ENCODE measurements around the gene UGT1A3.

UGT1A3 gene

DNA sequence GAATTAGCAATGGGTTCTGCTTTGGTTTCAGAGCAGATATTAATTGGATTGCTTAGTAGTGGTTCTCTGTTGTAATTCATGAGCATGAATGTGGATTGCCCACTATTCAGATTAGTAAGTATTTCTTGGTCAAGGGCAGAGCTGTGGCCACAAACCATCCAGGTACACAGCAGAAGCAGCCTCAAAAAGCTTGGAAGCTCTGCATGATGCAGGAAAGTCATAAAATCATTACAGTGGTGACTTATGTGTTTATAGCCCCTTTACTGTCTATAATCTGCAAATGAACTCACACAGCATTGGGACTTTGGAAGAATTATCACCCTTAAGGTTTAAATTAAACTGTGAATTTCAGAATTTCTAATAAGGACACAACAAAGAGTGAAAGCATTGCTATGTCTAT, 29.3 kb downstream of the UGT1A3 start:
- Histone ChIP-seq H3K9me3 (no peaks in the 10 kb centered on the region), H3K36me3 (no peaks in the 10 kb centered on the region), H3K27me3 (no peaks in the 10 kb centered on the region), H3K4me3 (ENCODE audit: low read depth in 1 of 2, low read length in 1 of 2) (no peak overlapping the region), H3K4me1 (ENCODE audit: control insufficient read depth in 1 of 2, insufficient read depth in 1 of 2, low read depth in 1 of 2, low read length in 1 of 2) (no peaks in the 10 kb centered on the region), H3K27ac (no peak overlapping the region)
- TF ChIP-seq, protein P1, sequence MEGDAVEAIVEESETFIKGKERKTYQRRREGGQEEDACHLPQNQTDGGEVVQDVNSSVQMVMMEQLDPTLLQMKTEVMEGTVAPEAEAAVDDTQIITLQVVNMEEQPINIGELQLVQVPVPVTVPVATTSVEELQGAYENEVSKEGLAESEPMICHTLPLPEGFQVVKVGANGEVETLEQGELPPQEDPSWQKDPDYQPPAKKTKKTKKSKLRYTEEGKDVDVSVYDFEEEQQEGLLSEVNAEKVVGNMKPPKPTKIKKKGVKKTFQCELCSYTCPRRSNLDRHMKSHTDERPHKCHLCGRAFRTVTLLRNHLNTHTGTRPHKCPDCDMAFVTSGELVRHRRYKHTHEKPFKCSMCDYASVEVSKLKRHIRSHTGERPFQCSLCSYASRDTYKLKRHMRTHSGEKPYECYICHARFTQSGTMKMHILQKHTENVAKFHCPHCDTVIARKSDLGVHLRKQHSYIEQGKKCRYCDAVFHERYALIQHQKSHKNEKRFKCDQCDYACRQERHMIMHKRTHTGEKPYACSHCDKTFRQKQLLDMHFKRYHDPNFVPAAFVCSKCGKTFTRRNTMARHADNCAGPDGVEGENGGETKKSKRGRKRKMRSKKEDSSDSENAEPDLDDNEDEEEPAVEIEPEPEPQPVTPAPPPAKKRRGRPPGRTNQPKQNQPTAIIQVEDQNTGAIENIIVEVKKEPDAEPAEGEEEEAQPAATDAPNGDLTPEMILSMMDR (IDR thresholded peaks at IDR 0.05), result no peak

GRCh38 chr2:233758849-233759248, 30.0 kb downstream of the UGT1A3 start:
- TF ChIP-seq, protein P1 (IDR thresholded peaks at IDR 0.05), result no peak
- no peaks in the 10 kb centered on the region for H3K4me1 ChIP-seq (ENCODE audit: control insufficient read depth in 1 of 2, insufficient read depth in 1 of 2, low read depth in 1 of 2, low read length in 1 of 2)
- H3K36me3 ChIP-seq, result no peaks in the 10 kb centered on the region
- no peaks in the 10 kb centered on the region for H3K9me3 ChIP-seq
- no peak overlapping the region for H3K4me3 ChIP-seq (ENCODE audit: low read depth in 1 of 2, low read length in 1 of 2)
- no peak overlapping the region for H3K27ac ChIP-seq
- peaks cover 7% of the 10 kb centered on the region for H3K27me3 ChIP-seq

DNA sequence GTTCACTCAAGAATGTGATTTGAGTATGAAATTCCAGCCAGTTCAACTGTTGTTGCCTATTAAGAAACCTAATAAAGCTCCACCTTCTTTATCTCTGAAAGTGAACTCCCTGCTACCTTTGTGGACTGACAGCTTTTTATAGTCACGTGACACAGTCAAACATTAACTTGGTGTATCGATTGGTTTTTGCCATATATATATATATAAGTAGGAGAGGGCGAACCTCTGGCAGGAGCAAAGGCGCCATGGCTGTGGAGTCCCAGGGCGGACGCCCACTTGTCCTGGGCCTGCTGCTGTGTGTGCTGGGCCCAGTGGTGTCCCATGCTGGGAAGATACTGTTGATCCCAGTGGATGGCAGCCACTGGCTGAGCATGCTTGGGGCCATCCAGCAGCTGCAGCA, 31.2 kb downstream of the UGT1A3 start, which contains the start of gene UGT1A1:
Gene UGT1A1 (plus strand): TSS at position 228 of the 400 bp plus-strand sequence. CDS start 18 bp downstream, at position 246.
- TF ChIP-seq, protein P1 (IDR thresholded peaks at IDR 0.05), result no peak
- Histone ChIP-seq H3K4me1 (ENCODE audit: control insufficient read depth in 1 of 2, insufficient read depth in 1 of 2, low read depth in 1 of 2, low read length in 1 of 2) (no peaks in the 10 kb centered on the region), H3K27ac (no peak within 1 kb of the TSS)

GRCh38 chr2:233761040-233761769, 32.4 kb downstream of the UGT1A3 start:
- Histone ChIP-seq H3K27ac (no peak overlapping the region), H3K36me3 (no peaks in the 10 kb centered on the region), H3K9me3 (no peaks in the 10 kb centered on the region), H3K27me3 (peaks cover 13% of the 10 kb centered on the region), H3K4me1 (ENCODE audit: control insufficient read depth in 1 of 2, insufficient read depth in 1 of 2, low read depth in 1 of 2, low read length in 1 of 2) (no peaks in the 10 kb centered on the region), H3K4me3 (ENCODE audit: low read depth in 1 of 2, low read length in 1 of 2) (no peak overlapping the region)
- TF ChIP-seq, protein P1 (IDR thresholded peaks at IDR 0.05), result no peak

More for the DNA sequence above, 31.2 kb downstream of the UGT1A3 start, which contains the start of gene UGT1A1:
- Histone ChIP-seq H3K9me3 (no peaks in the 10 kb centered on the region), H3K36me3 (no peaks in the 10 kb centered on the region), H3K27me3 (peaks cover 13% of the 10 kb centered on the region), H3K4me3 (ENCODE audit: low read depth in 1 of 2, low read length in 1 of 2) (no peak within 1 kb of the TSS)

GRCh38 chr2:233764264-233764663, 35.4 kb downstream of the UGT1A3 start:
- TF ChIP-seq, protein P1 (IDR thresholded peaks at IDR 0.05), result no peak
- Histone ChIP-seq H3K36me3 (no peaks in the 10 kb centered on the region), H3K9me3 (no peaks in the 10 kb centered on the region), H3K27ac (no peak overlapping the region), H3K4me1 (ENCODE audit: control insufficient read depth in 1 of 2, insufficient read depth in 1 of 2, low read depth in 1 of 2, low read length in 1 of 2) (no peaks in the 10 kb centered on the region), H3K27me3 (peaks cover 13% of the 10 kb centered on the region), H3K4me3 (ENCODE audit: low read depth in 1 of 2, low read length in 1 of 2) (no peak overlapping the region)

Data from neutrophil (primary cell).